GM19452 (cell line): Measurements from ENCODE around the gene APBB2.

Experiments
- ATAC-seq: cut with Tn5 transposase; IDR thresholded peaks from one replicate; pipeline ENCODE4 v1.9.1; 2021; ENCODE audit not compliant: unreplicated experiment

The APBB2 gene

GRCh38 chr4:40875507-40876150 lies 338.7 kb downstream of the APBB2 start:
- ATAC-seq = peak; percentile 82

- no peak for ATAC-seq
Observed at GRCh38 chr4:40874901-40875300, 339.4 kb downstream of the APBB2 start.

GRCh38 chr4:40874331-40874730 lies 340.0 kb downstream of the APBB2 start:
- ATAC-seq = no peak

GRCh38 chr4:40871695-40872250 lies 342.6 kb downstream of the APBB2 start:
- ATAC-seq = no peak

GRCh38 chr4:40870150-40870549 lies 344.2 kb downstream of the APBB2 start:
- ATAC-seq = no peak

GRCh38 chr4:40865696-40866095 lies 348.6 kb downstream of the APBB2 start:
- ATAC-seq = no peak

- ATAC-seq = no peak
Observed at GRCh38 chr4:40864531-40864930, 349.8 kb downstream of the APBB2 start.

- ATAC-seq = no peak
Observed at GRCh38 chr4:40858962-40859361, 355.4 kb downstream of the APBB2 start.

GRCh38 chr4:40857956-40858355 lies 356.4 kb downstream of the APBB2 start:
- no peak for ATAC-seq

GRCh38 chr4:40856840-40857362 lies 357.4 kb downstream of the APBB2 start:
- peak; percentile 90 for ATAC-seq

- no peak for ATAC-seq
Observed at GRCh38 chr4:40856277-40856839, 358.0 kb downstream of the APBB2 start.

GRCh38 chr4:40850496-40850895 lies 363.8 kb downstream of the APBB2 start:
- no peak for ATAC-seq

- ATAC-seq = no peak
Observed at GRCh38 chr4:40848940-40849339, 365.4 kb downstream of the APBB2 start.

- no peak for ATAC-seq
Observed at GRCh38 chr4:40848251-40848650, 366.1 kb downstream of the APBB2 start.

- no peak for ATAC-seq
Observed at GRCh38 chr4:40846532-40846931, 367.8 kb downstream of the APBB2 start.

- no peak for ATAC-seq
Observed at GRCh38 chr4:40845154-40845835, 369.0 kb downstream of the APBB2 start.

GRCh38 chr4:40844261-40844660 lies 370.1 kb downstream of the APBB2 start:
- no peak for ATAC-seq

GRCh38 chr4:40843696-40844095 lies 370.6 kb downstream of the APBB2 start:
- no peak for ATAC-seq

- ATAC-seq = no peak
Observed at GRCh38 chr4:40842725-40843423, 371.5 kb downstream of the APBB2 start.

- ATAC-seq = no peak
Observed at GRCh38 chr4:40842318-40842717, 372.0 kb downstream of the APBB2 start.

GRCh38 chr4:40840985-40841571 lies 373.3 kb downstream of the APBB2 start:
- no peak for ATAC-seq
